Activated T-cell treated with anti-CD3 and anti-CD28 coated beads for 24 hours (primary cell): Measurements from ENCODE around the gene HRNR.
"Not testable (repeated sequence)": the region's sequence is repeated elsewhere in the genome, so short reads cannot be mapped to it uniquely, and the experiment has no call there.

Experiments used
- DNase-seq: peaks from one replicate; pipeline ENCODE4 v3.0.0-alpha.2; 2020; ENCODE audit warnings: low read depth

HRNR gene

GRCh38 chr1:152224093-152224492, at the start of gene HRNR:
TSS of gene HRNR (minus strand) at chr1:152224193. CDS start at chr1:152223253, 940 bp downstream.
- no peak for DNase-seq

DNA sequence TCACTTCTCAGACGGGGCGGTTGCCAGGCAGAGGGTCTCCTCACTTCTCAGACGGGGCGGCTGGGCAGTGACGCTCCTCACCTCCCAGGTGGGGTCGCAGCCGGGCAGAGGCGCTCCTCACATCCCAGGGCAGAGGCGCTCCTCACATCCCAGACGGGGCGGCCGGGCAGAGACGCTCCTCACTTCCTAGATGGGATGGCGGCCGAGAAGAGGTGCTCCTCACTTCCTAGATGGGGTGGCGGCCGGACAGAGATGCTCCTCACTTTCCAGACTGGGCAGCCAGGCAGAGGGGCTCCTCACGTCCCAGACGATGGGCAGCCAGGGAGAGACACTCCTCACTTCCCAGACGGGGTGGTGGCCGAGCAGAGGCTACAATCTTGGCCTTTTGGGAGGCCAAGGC, 32.4 kb upstream of the HRNR start:
- DNase-seq: not testable (repeated sequence)

DNA sequence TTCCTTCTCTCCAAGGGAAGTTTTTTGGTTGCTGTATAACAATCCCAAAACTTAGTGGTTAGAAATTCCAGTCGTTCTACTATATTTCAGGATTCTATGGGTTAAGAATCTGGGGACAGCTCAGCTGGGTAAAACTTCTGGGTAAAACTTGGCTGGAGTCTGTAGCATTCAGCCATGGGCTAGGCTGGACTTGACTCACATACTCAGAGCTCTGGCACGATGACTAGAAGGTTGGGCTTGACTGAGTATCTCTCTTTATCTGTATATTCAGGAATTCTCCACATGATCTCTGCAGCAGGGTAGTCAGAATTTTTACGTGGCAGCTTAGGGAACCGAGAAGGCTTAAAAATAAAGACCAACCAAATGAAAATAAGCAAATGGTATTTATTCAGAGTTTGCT, 28.2 kb upstream of the HRNR start:
- no peak for DNase-seq

- no peak for DNase-seq
These were observed 27.4 kb upstream of the HRNR start for GRCh38 chr1:152251391-152251790.

DNA sequence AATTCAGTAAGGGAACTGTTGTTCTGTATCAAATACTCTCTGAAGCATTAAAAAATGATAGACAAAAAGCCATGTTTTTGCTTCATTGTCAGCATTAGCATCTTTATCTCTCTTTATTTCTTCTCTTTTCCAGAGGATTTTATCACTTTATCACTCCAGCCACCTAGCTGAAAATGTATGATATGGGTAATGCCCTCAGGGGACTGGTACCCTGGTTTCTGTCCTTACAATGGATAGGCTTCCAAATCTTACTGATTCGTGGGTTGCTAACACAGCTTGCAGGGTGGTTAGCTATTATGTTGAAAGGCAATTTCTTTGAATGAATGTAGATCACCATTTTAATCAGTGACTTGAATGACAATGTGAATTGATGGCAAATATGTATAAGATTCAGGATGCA, 23.3 kb upstream of the HRNR start:
- DNase-seq: no peak

- no peak for DNase-seq
These were observed 20.7 kb upstream of the HRNR start for GRCh38 chr1:152244576-152245273.

DNA sequence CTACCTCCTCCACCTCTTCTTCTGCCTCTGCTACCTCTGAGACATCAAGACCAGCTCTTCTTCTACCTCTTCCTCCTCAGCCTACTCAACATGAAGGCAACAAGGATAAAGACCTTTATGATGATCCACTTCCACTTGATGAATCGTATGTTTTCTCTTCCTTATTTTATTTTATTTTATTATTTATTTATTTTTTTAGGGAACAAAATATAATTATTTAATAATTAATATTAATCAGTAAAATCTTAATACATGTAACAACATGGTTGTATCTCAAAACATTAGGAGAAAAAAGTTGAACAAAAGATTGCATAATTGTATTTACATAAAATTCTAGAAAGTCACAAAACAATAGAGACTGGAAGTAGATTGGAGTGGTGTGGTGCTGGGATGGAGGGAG, 13.1 kb upstream of the HRNR start:
- DNase-seq: no peak

DNA sequence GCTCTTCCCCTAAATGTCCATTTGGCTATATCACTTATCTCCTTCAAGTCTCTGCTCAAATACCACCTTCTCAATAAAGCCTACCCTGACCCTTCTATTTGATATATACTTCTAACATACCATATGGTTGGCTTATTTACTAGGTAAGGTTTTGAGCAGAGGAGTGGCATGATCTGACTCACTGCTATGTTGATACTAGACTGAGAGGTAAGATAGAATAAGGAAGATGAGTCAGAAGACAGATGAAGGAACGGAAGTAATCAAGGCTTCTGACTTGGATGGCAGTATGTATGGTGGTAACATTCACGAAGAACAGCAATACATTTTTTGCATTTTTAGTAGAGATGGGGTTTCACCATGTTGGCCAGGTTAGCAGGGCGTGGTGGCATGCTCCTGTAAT, 4.8 kb upstream of the HRNR start:
- no peak for DNase-seq

GRCh38 chr1:152227310-152227928, 3.4 kb upstream of the HRNR start:
- DNase-seq: no peak

DNA sequence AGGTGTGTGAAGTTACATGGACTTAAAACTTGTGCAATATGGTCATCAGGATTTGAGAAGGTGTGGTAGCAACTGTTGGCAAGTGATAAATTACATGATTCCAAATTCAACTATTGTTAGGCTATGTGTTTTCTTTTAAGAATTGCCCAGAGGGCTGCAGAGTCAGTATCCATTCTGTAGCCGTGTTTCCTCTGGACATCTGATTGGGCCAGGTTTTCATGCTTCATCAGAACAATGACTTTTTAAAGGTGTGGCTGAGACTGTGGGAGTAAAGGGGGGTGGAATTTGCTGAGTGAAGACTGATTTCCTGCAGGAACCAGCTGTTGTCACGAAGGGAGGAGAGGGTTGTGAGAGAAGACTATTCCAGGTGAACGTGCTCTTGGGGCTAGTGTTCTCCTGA, 1.7 kb upstream of the HRNR start:
- DNase-seq: no peak

DNA sequence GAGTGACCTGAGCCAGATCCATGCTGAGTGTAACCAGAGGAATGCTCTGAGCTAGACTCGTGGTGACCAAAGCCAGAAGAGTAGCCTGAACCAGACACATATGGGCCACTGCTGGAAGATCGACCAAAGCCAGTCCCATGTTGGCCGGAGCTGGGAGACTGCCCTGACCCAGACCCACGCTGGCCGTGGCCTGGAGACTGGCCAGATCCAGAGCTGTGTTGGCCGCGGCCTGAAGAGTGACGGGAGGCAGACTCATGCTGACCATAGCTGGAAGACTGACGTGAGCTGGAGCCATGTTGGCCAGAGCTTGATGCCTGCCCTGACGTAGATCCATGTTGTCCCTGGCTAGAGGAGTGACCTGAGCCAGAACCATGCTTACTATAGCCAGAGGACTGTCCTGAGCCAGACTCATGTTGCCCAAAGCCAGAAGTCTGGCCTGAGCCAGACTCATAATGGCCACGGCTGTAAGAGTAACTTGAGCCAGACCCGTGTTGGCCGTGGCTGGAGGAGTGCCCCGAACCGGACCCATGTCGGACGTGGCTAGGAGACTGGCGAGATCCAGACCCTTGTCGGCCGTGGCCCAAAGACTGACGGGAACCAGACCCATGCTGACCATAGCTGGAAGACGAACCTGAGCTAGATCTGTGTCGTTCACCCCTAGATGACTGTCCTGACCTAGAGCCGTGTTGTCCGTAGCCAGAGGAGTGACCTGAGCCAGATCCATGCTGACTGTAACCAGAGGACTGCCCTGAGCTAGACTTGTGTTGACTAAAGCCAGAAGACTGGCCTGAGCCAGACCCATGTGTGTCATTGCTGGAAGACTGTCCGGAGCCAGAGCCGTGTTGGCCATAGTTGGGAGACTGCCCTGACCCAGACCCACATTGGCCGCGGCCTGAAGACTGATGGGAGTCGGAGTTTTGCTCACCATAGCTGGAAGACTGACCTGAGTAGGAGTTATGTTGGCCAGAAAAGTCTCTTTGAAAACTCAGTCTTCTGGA, 3.5 kb downstream of the HRNR start:
- no peak for DNase-seq

GRCh38 chr1:152219438-152219837, 4.6 kb downstream of the HRNR start:
- DNase-seq: not testable (repeated sequence)

GRCh38 chr1:152218762-152219436, 5.1 kb downstream of the HRNR start:
- DNase-seq: no peak

GRCh38 chr1:152215604-152216003, 8.4 kb downstream of the HRNR start:
- not testable (repeated sequence) for DNase-seq

DNA sequence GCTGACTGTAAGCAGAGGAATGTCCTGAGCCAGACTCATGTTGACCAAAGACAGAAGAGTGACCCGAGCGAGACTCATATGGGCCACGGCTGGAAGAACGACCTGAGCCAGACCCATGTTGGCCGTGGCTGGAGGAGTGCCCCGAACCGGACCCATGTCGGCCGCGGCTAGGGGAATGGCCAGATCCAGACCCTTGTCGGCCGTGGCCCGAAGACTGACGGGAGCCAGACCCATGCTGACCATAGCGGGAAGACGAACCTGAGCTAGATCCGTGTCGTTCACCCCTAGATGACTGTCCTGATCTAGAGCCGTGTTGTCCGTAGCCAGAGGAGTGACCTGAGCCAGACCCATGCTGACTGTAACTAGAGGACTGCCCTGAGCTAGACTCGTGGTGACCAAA, 9.1 kb downstream of the HRNR start:
- DNase-seq: not testable (repeated sequence)

DNA sequence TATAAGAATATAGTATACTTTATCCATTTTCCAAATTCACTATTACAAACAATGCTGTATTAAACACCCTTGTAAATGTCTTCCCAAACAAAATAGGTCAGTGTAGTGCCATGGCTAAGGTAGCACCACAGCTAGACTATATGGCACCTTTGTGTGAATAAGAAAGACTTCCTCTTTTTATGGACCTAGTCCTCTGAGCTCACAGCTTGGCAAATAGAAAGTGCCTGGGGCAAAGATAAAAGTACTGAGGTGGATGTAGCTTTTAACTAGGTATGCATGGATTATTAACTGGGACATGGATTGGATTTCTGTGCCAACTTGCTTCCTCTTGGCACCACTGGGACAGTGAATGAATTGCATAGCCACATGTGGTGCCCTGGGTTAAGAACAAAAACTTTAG, 25.0 kb downstream of the HRNR start:
- no peak for DNase-seq

GRCh38 chr1:152197361-152197941, 26.5 kb downstream of the HRNR start:
- no peak for DNase-seq

- DNase-seq: no peak
These were observed 32.3 kb downstream of the HRNR start for GRCh38 chr1:152191711-152192110.

GRCh38 chr1:152191260-152191659, 32.7 kb downstream of the HRNR start:
- no peak for DNase-seq

- no peak for DNase-seq
These were observed 33.4 kb downstream of the HRNR start for GRCh38 chr1:152190589-152190988.

- peak; percentile 58 for DNase-seq
These were observed 34.1 kb downstream of the HRNR start for GRCh38 chr1:152189657-152190442.
